Body of pancreas (tissue), 4 donors: ENCODE results near the gene FAM149A.

ENCODE experiments used
- POLR2A ChIP-seq, 3 donors: fragments of 450-650 bp; IDR thresholded peaks; one replicate each; pipeline ENCODE4 v1.6.1; 2016; ENCODE audit warnings: antibody characterized with exemption in 3 of 3, mild to moderate bottlenecking in 2 of 3
- TF ChIP-seq, protein P1 (sequence below), 7 experiments: fragments of 450-650 bp in 4 of 7; fragments of 200-600 bp in 3 of 7; sonication (generic) in 3 of 7; IDR thresholded peaks; one replicate each; pipeline ENCODE4 v1.5.1; 2016 to 2019; ENCODE audit warnings: antibody characterized with exemption in 7 of 7

DNA sequence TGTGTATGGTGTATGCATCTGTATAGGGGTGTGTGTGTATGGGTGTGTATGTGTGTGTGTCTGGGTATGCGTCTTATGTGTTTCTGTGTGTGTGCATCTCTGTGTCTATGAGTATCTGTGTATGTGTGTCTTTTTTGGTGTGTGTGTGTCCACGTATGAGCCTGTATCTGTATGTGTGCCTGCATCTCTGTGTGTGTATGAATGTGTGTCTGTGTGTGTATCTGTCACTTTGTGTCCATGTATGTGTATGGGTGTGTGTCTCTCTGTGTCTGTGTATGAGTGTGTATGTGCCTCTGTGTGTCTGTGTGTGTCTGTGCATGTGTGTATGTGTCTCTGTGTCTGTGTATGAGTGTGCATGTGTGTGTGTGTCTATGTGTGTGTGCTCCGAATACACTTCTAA, 24.3 kb downstream of the FAM149A start:
- TF ChIP-seq, protein P1, sequence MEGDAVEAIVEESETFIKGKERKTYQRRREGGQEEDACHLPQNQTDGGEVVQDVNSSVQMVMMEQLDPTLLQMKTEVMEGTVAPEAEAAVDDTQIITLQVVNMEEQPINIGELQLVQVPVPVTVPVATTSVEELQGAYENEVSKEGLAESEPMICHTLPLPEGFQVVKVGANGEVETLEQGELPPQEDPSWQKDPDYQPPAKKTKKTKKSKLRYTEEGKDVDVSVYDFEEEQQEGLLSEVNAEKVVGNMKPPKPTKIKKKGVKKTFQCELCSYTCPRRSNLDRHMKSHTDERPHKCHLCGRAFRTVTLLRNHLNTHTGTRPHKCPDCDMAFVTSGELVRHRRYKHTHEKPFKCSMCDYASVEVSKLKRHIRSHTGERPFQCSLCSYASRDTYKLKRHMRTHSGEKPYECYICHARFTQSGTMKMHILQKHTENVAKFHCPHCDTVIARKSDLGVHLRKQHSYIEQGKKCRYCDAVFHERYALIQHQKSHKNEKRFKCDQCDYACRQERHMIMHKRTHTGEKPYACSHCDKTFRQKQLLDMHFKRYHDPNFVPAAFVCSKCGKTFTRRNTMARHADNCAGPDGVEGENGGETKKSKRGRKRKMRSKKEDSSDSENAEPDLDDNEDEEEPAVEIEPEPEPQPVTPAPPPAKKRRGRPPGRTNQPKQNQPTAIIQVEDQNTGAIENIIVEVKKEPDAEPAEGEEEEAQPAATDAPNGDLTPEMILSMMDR (IDR thresholded peaks at IDR 0.05), result no peak
- no peak for TF ChIP-seq POLR2A (IDR thresholded peaks at IDR 0.05)
